ACC112 (cell line): ENCODE results near the gene USP36.
A peak's percentile ranks its signal among the peaks of the same experiment; 100 is the strongest.
"Not testable (repeated sequence)": the region's sequence is repeated elsewhere in the genome, so short reads cannot be mapped to it uniquely, and the experiment has no call there.

Source experiments
- H2AFZ ChIP-seq: fragments of 200-600 bp; sonication (generic); one replicate; pipeline ENCODE4 v1.6.0; 2017; ENCODE audit warnings: antibody characterized with exemption, low read length; ENCODE audit not compliant: unreplicated experiment
- H3K27ac ChIP-seq: fragments of 200-600 bp; sonication (generic); 2 replicates; pipeline ENCODE4 v1.5.1; 2014; ENCODE audit warnings: low read depth, mild to moderate bottlenecking, antibody characterized with exemption, low read length, moderate library complexity
- H3K27me3 ChIP-seq: fragments of 200-600 bp; sonication (generic); 2 replicates; pipeline ENCODE4 v1.6.1; 2014; ENCODE audit warnings: mild to moderate bottlenecking, antibody characterized with exemption, low read length, moderate library complexity, mixed read lengths; ENCODE audit not compliant: insufficient read depth
- H3K36me3 ChIP-seq: fragments of 200-600 bp; sonication (generic); 2 replicates; pipeline ENCODE4 v1.6.1; 2016; ENCODE audit warnings: mild to moderate bottlenecking, antibody characterized with exemption, low read length, moderate library complexity, mixed read lengths; ENCODE audit not compliant: insufficient read depth
- H3K4me1 ChIP-seq: fragments of 200-600 bp; sonication (generic); one replicate; pipeline ENCODE4 v1.6.1; 2016; ENCODE audit warnings: low read length, mixed read lengths; ENCODE audit not compliant: insufficient read depth, unreplicated experiment, control insufficient read depth
- H3K4me3 ChIP-seq: fragments of 200-600 bp; sonication (generic); 2 replicates; pipeline ENCODE4 v1.5.1; 2014; ENCODE audit warnings: mild to moderate bottlenecking, low read depth, low read length
- H3K79me2 ChIP-seq: fragments of 200-600 bp; sonication (generic); one replicate; pipeline ENCODE4 v1.6.0; 2016; ENCODE audit warnings: low read length; ENCODE audit not compliant: control insufficient read depth, unreplicated experiment, insufficient read depth

USP36 gene

DNA sequence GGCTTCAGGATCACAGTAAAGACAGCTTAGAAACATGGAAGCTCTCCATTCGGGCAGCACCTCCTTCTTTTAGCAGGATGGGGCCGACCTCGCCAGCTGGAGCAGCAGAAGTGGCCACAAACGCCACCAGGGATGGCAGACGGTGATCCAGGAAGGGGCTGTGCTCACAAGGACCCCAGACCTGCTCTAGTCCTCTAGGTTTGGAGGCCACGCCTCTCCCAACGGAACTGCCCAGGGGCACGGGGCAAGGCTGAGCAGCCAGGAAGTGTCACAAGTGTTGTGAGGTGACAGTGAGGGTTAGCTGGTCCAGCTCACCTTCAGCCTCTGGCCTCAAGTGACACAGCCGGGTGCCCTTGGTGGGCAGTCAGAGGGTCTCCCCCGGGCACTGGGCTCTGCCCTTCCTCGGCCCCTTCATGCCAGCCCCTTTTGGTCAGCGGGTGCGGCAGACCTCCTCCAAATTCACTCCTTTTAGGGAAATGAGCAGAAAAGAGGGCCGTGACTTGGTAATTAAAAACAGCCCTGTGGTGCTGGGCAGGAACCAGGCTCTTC lies 42.0 kb upstream of the USP36 start:
- Histone ChIP-seq H3K4me3 (peak overlapping the region; percentile 52; the same call in 1 of the 2 replicates), H2AFZ (peak overlapping the region; percentile 7), H3K36me3 (no peaks in the 10 kb centered on the region)

DNA sequence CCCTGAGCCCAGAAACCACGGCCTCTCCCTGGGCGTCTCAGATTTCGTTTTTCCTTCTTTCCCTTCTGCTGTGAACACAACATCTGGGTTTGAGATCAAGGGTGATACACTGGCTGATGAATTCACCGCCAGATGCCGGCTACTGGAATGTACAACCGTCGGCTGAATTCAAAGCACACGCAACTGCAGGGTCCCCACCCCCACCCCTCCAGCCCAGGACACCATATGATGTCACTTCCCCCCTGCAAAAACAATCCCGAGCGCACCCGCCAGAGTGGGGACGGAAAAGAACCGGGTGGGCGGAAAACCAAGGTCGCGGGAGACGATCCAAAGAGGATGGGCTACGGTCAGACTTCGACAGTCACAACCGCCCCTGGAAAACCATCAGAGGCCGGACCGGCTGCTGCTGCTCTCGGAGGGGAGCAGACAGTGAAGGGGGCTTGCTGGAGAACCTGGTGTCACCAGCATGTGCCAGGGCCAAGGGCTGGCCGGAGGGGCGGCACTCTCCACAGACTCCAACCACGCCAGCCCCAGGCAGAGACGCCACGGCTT lies 39.1 kb upstream of the USP36 start:
- H2AFZ ChIP-seq = peak overlapping the region; percentile 39
- H3K79me2 ChIP-seq = peaks cover 50% of the 10 kb centered on the region
- no peaks in the 10 kb centered on the region for H3K27me3 ChIP-seq
- H3K4me1 ChIP-seq = peaks cover 49% of the 10 kb centered on the region
- peak overlapping the region; percentile 84 for H3K27ac ChIP-seq
- H3K4me3 ChIP-seq = peak overlapping the region; percentile 57; the same call in 1 of the 2 replicates
- no peaks in the 10 kb centered on the region for H3K36me3 ChIP-seq

More for the DNA sequence above, 42.0 kb upstream of the USP36 start:
- peaks cover 57% of the 10 kb centered on the region for H3K79me2 ChIP-seq
- H3K27ac ChIP-seq = peak overlapping the region; percentile 93
- H3K4me1 ChIP-seq = peaks cover 57% of the 10 kb centered on the region
- no peaks in the 10 kb centered on the region for H3K27me3 ChIP-seq

DNA sequence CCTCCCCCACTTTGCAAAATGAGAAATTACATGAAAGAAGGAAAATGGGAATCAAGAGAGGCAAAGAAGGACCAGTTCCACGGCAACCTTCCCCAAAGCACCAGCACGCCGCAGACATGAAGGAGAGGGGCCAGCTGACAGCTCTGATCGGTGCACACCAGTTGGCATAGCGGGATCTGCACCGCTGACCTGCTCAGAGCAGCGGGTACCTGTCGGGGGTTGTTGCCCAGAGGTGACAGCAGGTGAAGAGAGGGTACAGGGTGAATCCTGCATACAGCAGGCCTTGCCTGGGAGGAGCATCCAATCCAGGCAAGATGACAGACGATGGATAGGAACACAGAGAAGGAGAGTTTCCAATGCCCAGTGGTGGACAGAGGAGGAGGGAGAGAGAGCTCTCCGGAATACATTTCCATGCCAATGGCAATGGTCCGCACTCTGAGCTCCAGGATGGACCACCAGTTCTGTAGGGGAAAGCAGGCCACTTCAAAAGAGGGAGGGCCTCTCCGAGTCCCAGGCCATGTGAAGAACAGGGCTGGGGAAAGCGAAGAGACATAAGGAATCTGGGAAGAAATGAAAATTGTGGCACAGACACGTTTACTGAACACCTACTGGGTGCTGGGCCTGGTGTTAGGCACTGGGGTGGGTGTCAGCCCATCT lies 38.4 kb upstream of the USP36 start:
- Histone ChIP-seq H3K4me3 (peak overlapping the region; percentile 57; the same call in 1 of the 2 replicates), H3K4me1 (peaks cover 42% of the 10 kb centered on the region), H3K36me3 (no peaks in the 10 kb centered on the region), H3K27ac (peak overlapping the region; percentile 84), H3K79me2 (peaks cover 52% of the 10 kb centered on the region), H2AFZ (no peak overlapping the region), H3K27me3 (no peaks in the 10 kb centered on the region)

DNA sequence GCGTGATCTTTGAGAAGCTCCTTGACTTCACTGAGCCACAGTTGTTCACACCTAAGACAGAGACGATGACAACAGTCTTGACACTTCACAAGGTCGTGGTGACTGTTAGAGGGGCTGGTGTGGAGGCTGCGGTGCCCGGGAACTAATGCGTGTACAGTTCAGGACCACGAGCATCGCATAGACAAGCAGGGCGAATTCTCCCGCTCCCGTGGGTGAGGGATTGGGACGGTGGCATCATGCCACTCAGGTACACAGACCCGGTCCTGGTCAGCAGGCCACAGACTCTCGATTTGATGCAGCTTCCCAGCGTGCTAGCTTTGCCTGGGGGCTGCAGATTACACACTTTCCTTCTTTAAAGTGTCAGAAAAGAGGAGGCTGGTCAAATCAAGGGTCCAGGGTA lies 37.6 kb upstream of the USP36 start:
- peaks cover 53% of the 10 kb centered on the region for H3K79me2 ChIP-seq
- no peaks in the 10 kb centered on the region for H3K27me3 ChIP-seq
- no peak overlapping the region for H2AFZ ChIP-seq
- H3K4me3 ChIP-seq = no peak overlapping the region
- H3K4me1 ChIP-seq = peaks cover 44% of the 10 kb centered on the region
- no peak overlapping the region for H3K27ac ChIP-seq
- H3K36me3 ChIP-seq = no peaks in the 10 kb centered on the region

DNA sequence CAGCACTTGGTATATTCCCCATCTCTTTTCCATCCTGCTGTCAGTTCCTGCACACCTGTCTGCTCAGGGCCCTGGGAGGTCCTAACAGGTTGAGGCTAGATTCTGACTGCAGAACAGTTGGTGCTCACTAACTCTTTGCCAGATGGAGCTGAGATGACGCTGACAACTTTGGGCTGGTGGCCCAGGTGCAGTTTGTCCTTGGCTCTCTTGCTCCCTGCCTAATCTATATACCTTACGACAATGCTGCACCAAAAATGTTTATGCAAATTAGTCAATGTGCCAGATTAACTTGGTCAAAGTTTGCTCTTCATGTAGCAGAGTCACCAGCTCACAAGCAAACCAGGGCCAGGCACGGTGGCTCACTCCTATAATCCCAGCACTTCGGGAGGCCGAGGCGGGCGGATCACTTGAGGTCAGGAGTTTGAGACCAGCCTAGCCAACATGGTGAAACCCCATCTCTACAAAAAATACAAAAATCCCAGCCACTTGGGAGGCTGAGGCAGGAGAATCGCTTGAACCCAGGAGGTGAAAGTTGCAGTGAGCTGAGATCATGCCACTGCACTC lies 36.4 kb upstream of the USP36 start:
- not testable (repeated sequence) for H3K27me3 ChIP-seq, H3K4me3 ChIP-seq, H2AFZ ChIP-seq, H3K27ac ChIP-seq, H3K36me3 ChIP-seq
- Histone ChIP-seq H3K4me1 (peaks cover 32% of the 10 kb centered on the region), H3K79me2 (peaks cover 49% of the 10 kb centered on the region)

DNA sequence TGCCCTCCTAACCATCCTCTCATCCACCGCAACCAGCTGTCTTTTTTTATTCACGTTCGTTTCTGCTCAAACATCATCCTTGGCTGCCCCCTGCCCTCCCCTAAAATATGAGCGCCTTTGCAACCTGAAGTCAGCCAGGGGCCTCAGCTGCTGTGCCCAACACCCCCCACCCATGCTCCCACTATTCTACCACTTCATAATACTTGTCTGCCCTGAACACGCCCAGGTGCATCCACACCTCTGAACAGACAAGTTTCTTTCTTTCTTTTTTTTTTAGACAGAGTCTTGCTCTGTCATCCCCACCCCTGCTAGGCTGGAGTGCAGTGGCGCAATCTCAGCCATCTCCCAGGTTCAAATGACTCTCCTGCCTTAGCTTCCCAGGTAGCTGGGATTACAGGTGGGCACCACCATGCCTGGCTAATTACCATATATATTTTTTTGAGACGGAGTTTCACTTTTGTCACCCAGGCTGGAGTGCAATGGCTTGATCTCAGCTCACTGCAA lies 35.5 kb upstream of the USP36 start:
- H3K27ac ChIP-seq = peak overlapping the region; percentile 20; the same call in 1 of the 2 replicates
- peaks cover 31% of the 10 kb centered on the region for H3K4me1 ChIP-seq
- peaks cover 5% of the 10 kb centered on the region for H3K36me3 ChIP-seq

DNA sequence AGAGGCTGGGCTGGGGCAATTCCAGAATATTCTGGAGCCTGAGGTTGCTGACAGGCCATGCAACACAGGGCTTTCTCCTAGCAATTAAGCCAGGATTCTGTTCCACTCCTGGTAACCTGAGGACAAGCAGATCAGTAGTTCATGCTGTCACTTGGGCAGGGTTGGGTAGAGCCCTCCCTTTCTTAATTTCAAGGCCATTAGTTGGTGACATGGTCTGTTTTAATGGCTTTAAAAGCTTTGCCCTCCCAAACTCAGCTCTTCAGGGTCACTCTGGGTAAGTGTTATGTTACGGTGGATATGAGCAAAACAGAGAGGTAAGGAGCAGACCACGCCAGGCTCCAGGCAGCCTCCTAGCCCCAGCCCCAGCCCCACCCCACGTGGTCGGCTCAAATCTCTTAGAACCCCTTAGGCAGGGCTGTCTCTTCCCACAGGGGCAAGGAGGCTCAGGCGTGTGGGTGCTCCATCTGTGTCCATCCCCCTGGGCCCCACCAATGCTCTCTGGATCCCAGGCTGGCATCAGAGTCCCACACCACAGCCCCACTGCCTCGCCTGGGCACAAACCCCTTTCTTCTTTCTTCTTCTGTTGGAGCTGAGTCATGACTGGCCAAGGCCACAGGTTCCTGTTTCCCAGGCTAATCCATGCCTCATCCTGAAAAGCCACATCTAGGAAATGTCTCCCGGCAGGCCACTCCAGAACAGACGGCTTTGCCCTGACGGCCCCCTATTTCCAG lies 34.9 kb upstream of the USP36 start:
- Histone ChIP-seq H3K4me1 (peaks cover 31% of the 10 kb centered on the region), H3K4me3 (no peak overlapping the region)

More for the DNA sequence above, 35.5 kb upstream of the USP36 start:
- no peaks in the 10 kb centered on the region for H3K27me3 ChIP-seq
- H3K4me3 ChIP-seq = no peak overlapping the region
- H2AFZ ChIP-seq = no peak overlapping the region
- H3K79me2 ChIP-seq = peaks cover 44% of the 10 kb centered on the region

DNA sequence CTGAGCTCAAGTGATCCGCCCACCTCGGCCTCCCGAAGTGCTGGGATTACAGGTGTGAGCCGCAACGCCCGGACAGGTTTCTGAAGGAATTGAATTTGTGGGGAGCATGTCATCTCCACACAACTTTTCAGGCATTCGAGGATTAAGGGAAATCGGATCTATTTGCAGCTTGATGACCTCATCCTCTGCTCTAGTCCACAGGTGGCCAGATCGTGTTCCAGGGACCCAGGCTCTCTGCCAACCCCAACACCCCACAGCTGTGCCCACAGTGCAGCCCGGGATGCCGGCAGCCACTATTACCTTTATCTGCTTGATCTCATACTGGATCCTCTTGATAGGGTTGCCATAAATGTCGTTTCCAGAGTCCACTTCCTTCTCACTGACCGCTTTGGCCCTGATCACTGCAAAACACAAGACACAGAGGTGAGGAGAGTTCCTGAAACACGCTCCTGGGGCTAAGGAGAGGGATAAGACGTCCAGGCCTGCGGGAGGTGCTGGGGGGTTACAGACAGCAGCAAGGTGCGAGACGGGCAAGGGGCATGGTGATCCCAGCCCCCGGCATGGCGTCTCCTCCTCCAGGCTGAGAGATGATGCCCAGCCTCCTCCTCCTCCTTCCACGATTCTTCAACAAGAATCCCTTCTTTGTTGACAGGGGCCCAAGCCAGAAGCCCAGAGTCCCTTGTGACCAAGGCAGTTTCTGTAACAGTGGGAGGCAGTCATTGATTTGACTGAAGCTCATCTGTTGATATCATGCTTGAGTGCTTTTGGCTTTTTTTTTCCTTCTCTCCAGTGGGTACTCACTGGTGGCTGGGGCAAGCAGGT lies 33.1 kb upstream of the USP36 start:
- H2AFZ ChIP-seq = no peak overlapping the region
- no peak overlapping the region for H3K27ac ChIP-seq
- H3K4me3 ChIP-seq = no peak overlapping the region
- peaks cover 5% of the 10 kb centered on the region for H3K36me3 ChIP-seq
- peaks cover 32% of the 10 kb centered on the region for H3K79me2 ChIP-seq
- no peaks in the 10 kb centered on the region for H3K27me3 ChIP-seq
- H3K4me1 ChIP-seq = peaks cover 19% of the 10 kb centered on the region

More for the DNA sequence above, 34.9 kb upstream of the USP36 start:
- H3K36me3 ChIP-seq = peaks cover 5% of the 10 kb centered on the region
- H3K27me3 ChIP-seq = no peaks in the 10 kb centered on the region
- H3K79me2 ChIP-seq = peaks cover 39% of the 10 kb centered on the region
- peak overlapping the region; percentile 22 for H3K27ac ChIP-seq
- no peak overlapping the region for H2AFZ ChIP-seq

DNA sequence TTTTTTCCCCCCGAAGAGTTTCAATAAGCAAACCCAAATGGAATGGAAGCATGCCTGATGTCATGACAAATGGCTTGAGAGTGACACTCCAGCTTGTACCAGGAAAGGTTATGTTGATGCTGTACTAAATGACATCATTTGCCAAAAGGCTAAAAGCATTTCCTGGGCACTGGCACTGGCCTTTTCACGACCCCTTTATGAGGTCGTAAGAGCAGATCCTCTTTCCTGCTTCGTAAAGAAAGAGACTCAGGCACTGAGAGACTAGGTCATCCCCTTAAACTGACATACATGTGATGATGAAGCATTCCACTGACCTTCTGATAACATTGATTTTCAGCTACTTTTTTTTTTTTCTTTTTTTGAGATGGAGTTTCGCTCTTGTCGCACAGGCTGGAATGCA lies 31.9 kb upstream of the USP36 start:
- H3K79me2 ChIP-seq = peaks cover 23% of the 10 kb centered on the region
- no peak overlapping the region; the same call in 1 of the 2 replicates for H3K27ac ChIP-seq
- peaks cover 5% of the 10 kb centered on the region for H3K36me3 ChIP-seq
- no peaks in the 10 kb centered on the region for H3K27me3 ChIP-seq
- no peak overlapping the region for H3K4me3 ChIP-seq
- H3K4me1 ChIP-seq = peaks cover 26% of the 10 kb centered on the region
- no peak overlapping the region for H2AFZ ChIP-seq

DNA sequence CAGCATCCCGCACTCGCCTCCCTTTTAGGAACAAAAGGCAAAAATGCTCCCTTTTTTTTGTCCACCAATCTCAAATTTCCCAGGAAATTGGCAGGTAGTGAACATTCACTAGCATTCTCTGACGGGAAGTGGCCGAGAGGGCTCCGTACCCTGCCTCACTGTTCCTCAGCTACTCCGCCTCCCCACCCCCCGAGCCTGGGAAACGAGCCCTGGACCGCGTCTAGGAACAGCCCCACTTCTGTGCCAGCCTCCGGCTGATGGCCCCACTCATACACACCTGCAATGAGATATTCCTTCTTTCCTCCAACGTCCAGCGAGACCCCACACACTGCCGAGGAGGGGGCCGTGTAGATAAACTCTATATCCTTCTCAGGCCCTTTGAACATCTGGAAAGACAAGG lies 30.0 kb upstream of the USP36 start:
- H2AFZ ChIP-seq = no peak overlapping the region
- H3K79me2 ChIP-seq = peaks cover 11% of the 10 kb centered on the region
- no peaks in the 10 kb centered on the region for H3K27me3 ChIP-seq
- H3K36me3 ChIP-seq = peaks cover 5% of the 10 kb centered on the region
- H3K4me3 ChIP-seq = no peak overlapping the region
- H3K27ac ChIP-seq = no peak overlapping the region
- H3K4me1 ChIP-seq = peaks cover 29% of the 10 kb centered on the region
